ENCODE data around the gene KRTAP3-3.

The KRTAP3-3 gene

DNA sequence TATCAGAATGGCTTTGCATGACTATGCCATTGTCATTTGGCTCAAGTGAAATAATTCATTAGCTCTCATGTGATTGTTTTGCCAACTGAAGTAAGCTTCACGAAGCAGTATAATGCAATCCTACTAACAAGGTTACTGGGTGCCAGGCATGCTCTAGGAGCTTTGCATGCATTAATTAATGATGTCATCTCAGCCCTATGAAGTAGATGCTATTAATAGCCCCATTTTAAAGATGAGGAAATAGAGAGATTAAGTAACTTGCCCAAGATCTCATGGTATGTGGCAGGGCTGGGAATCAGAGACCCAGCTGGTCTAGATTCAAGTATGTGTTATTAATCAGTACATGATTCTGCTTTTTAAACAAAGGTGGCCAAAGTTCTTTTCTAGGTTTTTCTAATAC is 41.3 kb downstream of the KRTAP3-3 start:
- Histone ChIP-seq H3K27me3 (ENCODE audit: insufficient read depth, low read depth) (no peaks in the 10 kb centered on the region), H3K4me3 (IDR thresholded peaks at IDR 0.05; ENCODE audit: insufficient read depth, low read depth, low read length) (no peak overlapping the region), H3K79me2 (ENCODE audit: insufficient read depth, low read depth) (no peaks in the 10 kb centered on the region), H4K20me1 (ENCODE audit: insufficient read depth) (no peaks in the 10 kb centered on the region), H2AFZ (ENCODE audit: low read depth) (no peak overlapping the region), H3K9ac (no peak overlapping the region), H3K4me2 (no peak overlapping the region), H3K36me3 (ENCODE audit: insufficient read depth) (no peaks in the 10 kb centered on the region), H3K27ac (no peak overlapping the region), H3K4me1 (ENCODE audit: low read depth, poor library complexity, severe bottlenecking) (no peaks in the 10 kb centered on the region)
- no peak for TF ChIP-seq CTCF (conservative IDR thresholded peaks at IDR 0.05; ENCODE audit: low read depth, low read length)

GRCh38 chr17:40952154-40952553 is 41.8 kb downstream of the KRTAP3-3 start:
- Histone ChIP-seq H2AFZ (ENCODE audit: low read depth) (no peak overlapping the region), H3K4me2 (no peak overlapping the region), H3K4me3 (IDR thresholded peaks at IDR 0.05; ENCODE audit: insufficient read depth, low read depth, low read length) (no peak overlapping the region), H4K20me1 (ENCODE audit: insufficient read depth) (no peaks in the 10 kb centered on the region), H3K27me3 (ENCODE audit: insufficient read depth, low read depth) (no peaks in the 10 kb centered on the region), H3K36me3 (ENCODE audit: insufficient read depth) (no peaks in the 10 kb centered on the region), H3K4me1 (ENCODE audit: low read depth, poor library complexity, severe bottlenecking) (no peaks in the 10 kb centered on the region), H3K79me2 (ENCODE audit: insufficient read depth, low read depth) (no peaks in the 10 kb centered on the region), H3K9ac (no peak overlapping the region), H3K27ac (no peak overlapping the region)
- TF ChIP-seq CTCF (conservative IDR thresholded peaks at IDR 0.05; ENCODE audit: low read depth, low read length) = no peak

GRCh38 chr17:40951011-40951622 is 42.8 kb downstream of the KRTAP3-3 start:
- Histone ChIP-seq H3K79me2 (ENCODE audit: insufficient read depth, low read depth) (no peaks in the 10 kb centered on the region), H4K20me1 (ENCODE audit: insufficient read depth) (no peaks in the 10 kb centered on the region), H3K4me3 (IDR thresholded peaks at IDR 0.05; ENCODE audit: insufficient read depth, low read depth, low read length) (no peak overlapping the region), H3K4me1 (ENCODE audit: low read depth, poor library complexity, severe bottlenecking) (no peaks in the 10 kb centered on the region), H3K27me3 (ENCODE audit: insufficient read depth, low read depth) (no peaks in the 10 kb centered on the region), H3K36me3 (ENCODE audit: insufficient read depth) (no peaks in the 10 kb centered on the region), H3K4me2 (no peak overlapping the region), H3K27ac (no peak overlapping the region), H2AFZ (ENCODE audit: low read depth) (no peak overlapping the region), H3K9ac (no peak overlapping the region)
- no peak for TF ChIP-seq CTCF (conservative IDR thresholded peaks at IDR 0.05; ENCODE audit: low read depth, low read length)

GRCh38 chr17:40950176-40950575 is 43.8 kb downstream of the KRTAP3-3 start:
- Histone ChIP-seq H3K9ac (no peak overlapping the region), H3K27me3 (ENCODE audit: insufficient read depth, low read depth) (no peaks in the 10 kb centered on the region), H3K4me3 (IDR thresholded peaks at IDR 0.05; ENCODE audit: insufficient read depth, low read depth, low read length) (no peak overlapping the region), H3K79me2 (ENCODE audit: insufficient read depth, low read depth) (no peaks in the 10 kb centered on the region), H3K4me1 (ENCODE audit: low read depth, poor library complexity, severe bottlenecking) (no peaks in the 10 kb centered on the region), H3K27ac (no peak overlapping the region), H2AFZ (ENCODE audit: low read depth) (no peak overlapping the region), H3K36me3 (ENCODE audit: insufficient read depth) (no peaks in the 10 kb centered on the region), H4K20me1 (ENCODE audit: insufficient read depth) (no peaks in the 10 kb centered on the region), H3K4me2 (no peak overlapping the region)
- TF ChIP-seq CTCF (conservative IDR thresholded peaks at IDR 0.05; ENCODE audit: low read depth, low read length) = no peak
